Endothelial cell (in vitro differentiated cells): ENCODE data around the gene ARID3C. TPM values are rescaled to one million over a fixed set of nuclear protein-coding genes. Genes with fewer than 3 reads are reported as not detected.

ENCODE experiments used
- DNase-seq: peaks from one replicate; pipeline ENCODE4 v3.0.0; 2021; ENCODE audit warnings: low spot score
- H3K27ac Mint-ChIP-seq: one replicate; pipeline ENCODE4 v1.8.0; 2021; ENCODE audit warnings: mixed read lengths, inconsistent platforms; ENCODE audit not compliant: unreplicated experiment
- H3K27me3 Mint-ChIP-seq: one replicate; pipeline ENCODE4 v1.8.0; 2021; ENCODE audit warnings: mild to moderate bottlenecking, moderate library complexity, mixed read lengths, inconsistent platforms; ENCODE audit not compliant: unreplicated experiment
- H3K36me3 Mint-ChIP-seq: one replicate; pipeline ENCODE4 v1.8.0; 2021; ENCODE audit warnings: mild to moderate bottlenecking, low read depth, mixed read lengths, inconsistent platforms; ENCODE audit not compliant: unreplicated experiment
- H3K4me1 Mint-ChIP-seq: one replicate; pipeline ENCODE4 v1.8.0; 2021; ENCODE audit warnings: mild to moderate bottlenecking, mixed read lengths, inconsistent platforms; ENCODE audit not compliant: unreplicated experiment
- H3K4me3 Mint-ChIP-seq: one replicate; pipeline ENCODE4 v1.8.0; 2021; ENCODE audit warnings: mild to moderate bottlenecking, mixed read lengths, inconsistent platforms; ENCODE audit not compliant: unreplicated experiment
- H3K9me3 Mint-ChIP-seq: one replicate; pipeline ENCODE4 v1.8.0; 2021; ENCODE audit warnings: mixed read lengths, inconsistent platforms; ENCODE audit not compliant: unreplicated experiment
- CTCF ChIP-seq: fragments of 200-600 bp; sonication (generic); IDR thresholded peaks from one replicate; pipeline ENCODE4 v1.5.0; 2021; ENCODE audit warnings: antibody characterized with exemption; ENCODE audit not compliant: unreplicated experiment
- total RNA-seq: library from RNA; stranded (reverse); fragmentation: NEBNext Ultra II Directional; extraction: Animal tissue kit (Norgen Biotek cat#: 25700); gene quantifications from one replicate; pipeline ENCODE4 v1.2.1, GENCODE V29; 2021; ENCODE audit not compliant: unreplicated experiment

ARID3C gene
- total RNA-seq, 1 donor from 2014 or later, result not detected

GRCh38 chr9:34600908-34601307 is 28.0 kb downstream of the ARID3C start:
- Mint-ChIP-seq H3K4me3 (no peak overlapping the region), H3K9me3 (no peaks in the 10 kb centered on the region), H3K27ac (no peak overlapping the region), H3K36me3 (no peaks in the 10 kb centered on the region), H3K27me3 (peaks cover 5% of the 10 kb centered on the region), H3K4me1 (peaks cover 10% of the 10 kb centered on the region)
- TF ChIP-seq CTCF, result no peak
- DNase-seq, result no peak

GRCh38 chr9:34599546-34599945 is 29.3 kb downstream of the ARID3C start:
- Mint-ChIP-seq H3K36me3 (no peaks in the 10 kb centered on the region), H3K4me3 (no peak overlapping the region), H3K9me3 (no peaks in the 10 kb centered on the region), H3K27ac (no peak overlapping the region), H3K4me1 (peaks cover 10% of the 10 kb centered on the region), H3K27me3 (peaks cover under 1% of the 10 kb centered on the region)
- no peak for DNase-seq
- no peak for TF ChIP-seq CTCF

- DNase-seq, result no peak
- Mint-ChIP-seq H3K4me3 (no peak overlapping the region), H3K27me3 (peaks cover 15% of the 10 kb centered on the region), H3K9me3 (no peaks in the 10 kb centered on the region), H3K4me1 (peaks cover 17% of the 10 kb centered on the region), H3K27ac (no peak overlapping the region), H3K36me3 (peaks cover 7% of the 10 kb centered on the region)
- TF ChIP-seq CTCF, result no peak
Observed at GRCh38 chr9:34594177-34594576, 34.7 kb downstream of the ARID3C start.

GRCh38 chr9:34592895-34593601 is 35.8 kb downstream of the ARID3C start:
- no peaks in the 10 kb centered on the region for H3K9me3 Mint-ChIP-seq
- H3K27ac Mint-ChIP-seq, result no peak overlapping the region
- H3K36me3 Mint-ChIP-seq, result peaks cover 14% of the 10 kb centered on the region
- H3K4me3 Mint-ChIP-seq, result peak overlapping the region; percentile 57
- TF ChIP-seq CTCF, result no peak
- H3K27me3 Mint-ChIP-seq, result peaks cover 25% of the 10 kb centered on the region
- peaks cover 25% of the 10 kb centered on the region for H3K4me1 Mint-ChIP-seq
- DNase-seq, result no peak
